H1 (cell line): ENCODE results near the gene RBM19.

Experiments
- BRCA1 ChIP-seq: IDR thresholded peaks from 2 replicates; pipeline ENCODE4 v1.6.1; 2012; ENCODE audit warnings: low read depth, low read length, improper control_type of control experiment
- CTCF ChIP-seq, 3 experiments: IDR thresholded peaks; 1 replicate in 2 of 3; 2 replicates in 1 of 3; pipeline versions ENCODE4 v1.5.1 to v1.6.1; 2011; ENCODE audit warnings: low read length in 3 of 3, mild to moderate bottlenecking in 3 of 3, inconsistent platforms in 2 of 3, low read depth in 1 of 3, moderate library complexity in 1 of 3; ENCODE audit not compliant: insufficient read depth in 1 of 3; ENCODE audit errors: control extremely low read depth in 1 of 3
- POLR2A ChIP-seq, 2 experiments: IDR thresholded peaks; 1 replicate in 1 of 2; 2 replicates in 1 of 2; pipeline ENCODE4 v1.6.1; 2011; ENCODE audit warnings: low read depth in 2 of 2, low read length in 2 of 2, mild to moderate bottlenecking in 2 of 2; ENCODE audit errors: control extremely low read depth in 1 of 2
- RXRA ChIP-seq: IDR thresholded peaks from 2 replicates; pipeline ENCODE4 v1.6.1; 2011; ENCODE audit warnings: low read depth, mild to moderate bottlenecking, low read length, moderate library complexity; ENCODE audit not compliant: insufficient read depth
- SAP30 ChIP-seq: fragments of 300-600 bp; sonication (generic); IDR thresholded peaks from 2 replicates; pipeline ENCODE4 v1.7.1; 2012; ENCODE audit warnings: low read length, moderate library complexity, mild to moderate bottlenecking, inconsistent platforms; ENCODE audit not compliant: insufficient read depth, insufficient replicate concordance

GRCh38 chr12:113852695-113853490 lies 113.2 kb downstream of the RBM19 start:
- TF ChIP-seq POLR2A (IDR thresholded peaks at IDR 0.05; ENCODE audit: control extremely low read depth in 1 of 2, low read depth in 2 of 2, low read length in 2 of 2): no peak
- TF ChIP-seq RXRA: no peak
- no peak for TF ChIP-seq SAP30
- TF ChIP-seq CTCF (IDR thresholded peaks at IDR 0.05; ENCODE audit: control extremely low read depth in 1 of 3, insufficient read depth in 1 of 3, low read depth in 1 of 3, low read length in 3 of 3): no peak
- no peak for TF ChIP-seq BRCA1
